GM18870 (cell line): ENCODE data around the gene NDUFB11.
A peak's percentile ranks its signal among the peaks of the same experiment; 100 is the strongest.
"Not testable (repeated sequence)": the region's sequence is repeated elsewhere in the genome, so short reads cannot be mapped to it uniquely, and the experiment has no call there.

ENCODE experiments used
- ATAC-seq: cut with Tn5 transposase; IDR thresholded peaks from one replicate; pipeline ENCODE4 v1.9.1; 2021; ENCODE audit warnings: moderate library complexity; ENCODE audit not compliant: unreplicated experiment

Gene NDUFB11

GRCh38 chrX:47146936-47147859, 2.7 kb upstream of the NDUFB11 start:
- ATAC-seq, result no peak

- ATAC-seq, result no peak
Observed at GRCh38 chrX:47146121-47146935, 1.8 kb upstream of the NDUFB11 start.

- ATAC-seq, result no peak
Observed at GRCh38 chrX:47145395-47146120, 1.1 kb upstream of the NDUFB11 start.

GRCh38 chrX:47143894-47144625, 442 bp downstream of the NDUFB11 start:
- ATAC-seq, result peak; percentile 5

- no peak for ATAC-seq
Observed at GRCh38 chrX:47138171-47138570, 6.3 kb downstream of the NDUFB11 start.

GRCh38 chrX:47135650-47136049, 8.9 kb downstream of the NDUFB11 start:
- not testable (repeated sequence) for ATAC-seq

GRCh38 chrX:47133493-47133892, 11.0 kb downstream of the NDUFB11 start:
- no peak for ATAC-seq

GRCh38 chrX:47129899-47130358, 14.6 kb downstream of the NDUFB11 start:
- ATAC-seq, result no peak

- ATAC-seq, result peak; percentile 96
Observed at GRCh38 chrX:47129157-47129898, 15.2 kb downstream of the NDUFB11 start.

- ATAC-seq, result not testable (repeated sequence)
Observed at GRCh38 chrX:47124466-47124865, 20.0 kb downstream of the NDUFB11 start.

- ATAC-seq, result not testable (repeated sequence)
Observed at GRCh38 chrX:47116551-47117110, 27.9 kb downstream of the NDUFB11 start.

- ATAC-seq, result no peak
Observed at GRCh38 chrX:47112316-47112954, 32.1 kb downstream of the NDUFB11 start.

- ATAC-seq, result not testable (repeated sequence)
Observed at GRCh38 chrX:47110936-47111615, 33.4 kb downstream of the NDUFB11 start.

- no peak for ATAC-seq
Observed at GRCh38 chrX:47101206-47101605, 43.3 kb downstream of the NDUFB11 start.

GRCh38 chrX:47098338-47099094, 46.0 kb downstream of the NDUFB11 start:
- ATAC-seq, result no peak

GRCh38 chrX:47097018-47097417, 47.5 kb downstream of the NDUFB11 start:
- no peak for ATAC-seq

- no peak for ATAC-seq
Observed at GRCh38 chrX:47093860-47094259, 50.6 kb downstream of the NDUFB11 start.
